Stimulated activated CD4-positive, alpha-beta T cell treated with anti-CD3 and anti-CD28 coated beads, TNF-alpha, amount 100 ng/mL, for 24 hours (primary cell): ENCODE results near the gene ABLIM2.

ENCODE experiments used
- DNase-seq, 3 experiments: peaks; one replicate each; pipeline ENCODE4 v3.0.0-alpha.2; 2020; ENCODE audit warnings: low read depth in 3 of 3

The ABLIM2 gene

DNA sequence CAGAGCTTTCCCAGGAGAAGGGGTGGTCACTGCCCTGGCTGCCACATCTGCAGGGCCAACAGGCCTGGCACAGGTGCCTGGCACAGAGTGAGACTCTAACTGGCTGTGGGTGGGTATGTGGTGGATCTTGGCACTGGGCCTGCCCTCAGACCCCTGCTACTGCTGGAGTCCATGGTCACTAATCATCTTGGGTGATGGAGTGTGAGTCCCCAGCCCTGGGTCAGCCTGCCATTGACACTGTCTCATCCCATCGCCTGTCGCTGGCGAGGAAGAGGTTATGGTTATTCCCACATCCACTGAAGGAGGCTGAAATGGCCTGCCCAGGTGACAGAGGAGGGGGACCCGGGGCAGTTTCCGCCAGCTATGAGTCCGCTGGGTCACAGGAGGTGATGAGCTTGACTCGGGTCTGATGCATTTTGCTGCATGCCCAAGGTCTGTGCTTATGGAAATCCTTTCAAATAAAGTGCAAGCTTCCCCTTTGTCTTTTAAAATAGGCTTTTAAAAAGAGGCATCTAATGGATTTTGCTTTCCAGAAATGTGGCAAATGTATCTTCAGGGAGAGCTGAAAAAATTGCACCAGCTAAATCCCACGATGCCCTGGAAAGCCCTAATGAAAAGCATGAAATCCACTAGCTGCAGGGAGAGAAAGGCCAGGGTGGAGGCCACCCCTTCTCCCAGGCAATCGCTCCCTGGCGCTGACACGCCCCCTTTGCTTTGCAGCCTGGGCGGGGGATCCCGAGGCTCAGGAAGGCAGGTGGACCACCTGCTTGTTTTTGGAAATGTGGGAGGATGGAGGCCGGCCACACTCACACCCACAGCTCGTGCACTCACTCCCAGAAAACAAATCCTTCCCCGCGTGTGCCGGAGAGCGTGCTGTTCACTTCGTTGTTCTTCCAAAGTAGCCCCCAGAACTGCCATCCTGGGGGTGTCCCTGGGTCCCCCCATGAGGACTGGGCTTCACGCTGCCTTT, 54.9 kb downstream of the ABLIM2 start:
- no peak for DNase-seq

DNA sequence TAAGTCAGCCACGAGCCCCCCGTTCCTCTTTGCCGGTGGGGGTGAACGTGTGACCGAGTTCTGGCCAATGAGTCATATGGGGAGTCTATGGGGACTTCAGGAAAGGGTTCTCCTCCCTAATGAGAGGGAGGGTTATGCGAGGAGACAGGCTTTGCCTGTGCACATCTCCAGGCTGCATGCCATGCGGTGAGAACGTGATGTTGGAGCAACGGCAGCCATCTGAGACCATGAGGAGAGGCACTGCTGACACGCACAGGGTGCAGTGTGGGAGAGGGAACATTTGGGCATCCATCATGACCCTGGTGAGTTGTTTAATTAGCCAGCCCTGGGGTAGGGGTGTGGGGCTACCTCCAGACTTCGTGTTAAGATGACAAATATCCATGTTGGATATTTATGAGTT, 55.8 kb downstream of the ABLIM2 start:
- DNase-seq, result no peak

DNA sequence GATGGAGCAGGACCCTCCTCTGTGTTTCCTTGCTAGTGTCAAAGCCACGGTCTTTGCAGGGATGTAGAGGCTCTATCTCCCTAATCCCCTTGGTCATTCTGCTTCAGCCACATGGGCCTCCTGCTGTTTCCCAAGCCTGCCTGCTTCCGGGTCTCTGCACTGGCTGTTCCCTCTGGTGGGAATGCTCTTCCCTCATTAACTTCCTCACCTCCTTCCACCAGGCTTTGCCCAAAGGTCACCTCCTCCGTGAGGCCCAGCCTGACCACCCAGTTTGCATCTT, 56.6 kb downstream of the ABLIM2 start:
- no peak for DNase-seq

DNA sequence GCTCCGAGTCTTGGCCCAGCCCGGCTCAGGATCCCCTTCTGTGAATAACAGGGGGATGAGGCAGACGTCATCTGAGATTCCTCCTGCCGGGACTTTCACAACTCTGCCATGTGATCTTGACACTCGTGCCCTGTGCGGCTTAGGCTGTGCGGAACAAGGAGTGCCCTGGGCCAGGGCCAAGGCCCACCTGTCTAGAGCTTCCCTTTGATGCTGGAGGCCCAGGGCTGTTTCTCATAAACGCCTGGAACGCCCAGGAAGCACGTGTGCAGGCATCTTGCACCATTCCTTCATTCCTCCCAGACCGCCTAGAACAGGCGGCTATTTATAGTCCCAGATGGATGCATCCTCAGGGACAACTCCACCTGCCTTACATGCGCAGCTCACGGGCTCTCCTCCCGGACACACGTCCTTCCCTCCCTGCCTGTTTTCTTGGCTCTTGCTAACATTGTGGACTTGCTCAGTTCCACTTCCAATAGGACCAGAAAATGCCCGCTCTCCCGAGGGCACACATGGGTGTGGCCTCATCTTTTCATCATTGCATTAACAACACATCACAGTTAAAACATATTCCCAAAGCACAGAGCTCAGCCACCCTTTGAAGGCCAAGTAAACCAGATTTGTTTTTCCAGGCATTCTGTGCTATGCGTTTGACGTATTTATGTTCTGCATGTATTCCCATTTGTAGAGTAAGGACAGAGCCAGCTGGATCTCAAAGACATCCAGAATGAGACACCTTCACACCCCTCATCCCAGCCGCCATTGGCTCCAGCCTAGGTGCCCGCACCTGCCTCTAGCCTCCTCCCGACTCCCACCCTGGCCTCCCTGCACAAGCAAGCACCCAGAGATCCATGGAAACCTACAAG, 57.2 kb downstream of the ABLIM2 start:
- DNase-seq, result no peak

DNA sequence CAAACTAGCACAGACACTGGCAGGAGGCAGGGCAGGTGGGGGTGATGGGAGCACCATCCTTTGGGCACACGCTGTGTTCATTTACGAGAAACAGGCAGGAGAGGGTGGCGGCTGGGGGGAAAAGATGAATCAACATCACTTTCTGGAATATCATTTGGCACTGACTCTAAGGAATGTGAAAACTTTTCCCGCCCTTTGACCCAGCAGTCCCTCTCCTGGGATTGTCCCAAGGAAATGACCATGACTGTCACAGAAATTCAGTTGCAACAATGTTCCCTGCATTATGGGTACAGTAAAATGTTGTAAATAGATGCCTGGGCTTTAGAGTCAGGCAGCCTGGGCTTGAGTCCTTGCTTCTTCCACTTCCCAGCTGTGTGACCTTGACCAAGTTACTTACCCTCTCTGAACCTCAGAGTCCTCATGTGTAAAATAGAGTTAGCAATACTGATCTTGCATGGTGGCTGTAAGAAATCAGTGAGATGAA, 58.6 kb downstream of the ABLIM2 start:
- no peak for DNase-seq

DNA sequence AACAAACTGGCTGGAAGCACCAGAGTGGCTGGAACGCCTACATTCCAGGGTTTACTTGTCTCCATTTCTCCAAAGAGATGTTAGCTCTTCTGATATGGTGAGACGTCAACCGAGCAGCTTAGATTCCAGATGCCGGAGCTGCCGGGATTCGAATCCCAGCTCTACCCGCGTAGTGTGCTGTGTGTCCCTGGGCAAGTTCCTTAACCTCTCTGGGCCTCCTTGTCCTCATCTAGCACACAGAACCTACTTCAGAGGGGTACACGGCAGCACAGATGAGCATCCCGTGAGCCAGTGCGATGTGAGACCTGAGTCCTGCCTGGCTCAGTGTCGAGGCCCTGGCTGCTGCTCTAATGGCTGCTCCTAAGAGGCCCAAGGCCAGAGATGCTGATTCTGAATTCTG, 60.1 kb downstream of the ABLIM2 start:
- DNase-seq, result no peak

DNA sequence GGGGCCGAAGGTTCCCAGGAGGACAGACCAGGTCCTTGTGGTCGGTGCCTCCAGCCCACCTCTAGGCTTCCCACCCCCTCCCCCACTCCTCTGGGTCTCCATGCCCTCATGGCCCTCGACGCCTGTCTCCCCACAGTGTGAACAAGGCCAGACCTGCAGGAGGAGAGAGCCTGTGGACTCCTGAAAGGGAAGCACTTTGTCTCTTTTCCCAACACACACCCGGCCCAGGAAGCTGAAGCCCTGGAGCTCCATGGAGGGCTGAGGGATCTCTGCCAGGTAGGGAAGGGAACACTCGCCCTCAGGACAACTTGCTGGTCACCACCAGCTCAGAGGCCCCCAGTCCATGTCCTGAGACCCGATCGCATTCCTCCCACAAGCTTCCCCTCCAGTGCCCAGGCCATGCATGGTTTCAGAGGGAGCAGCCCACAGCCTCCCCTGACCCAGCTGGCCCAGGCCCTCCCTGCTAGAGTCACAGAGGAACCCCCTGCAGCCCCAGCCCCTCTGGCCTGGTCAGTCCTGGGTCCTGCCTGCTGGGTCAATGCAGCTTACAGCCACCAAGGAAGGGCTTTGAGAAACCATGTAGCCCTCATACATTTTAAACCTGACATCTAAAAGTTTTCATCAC, 60.8 kb downstream of the ABLIM2 start:
- DNase-seq, result no peak

DNA sequence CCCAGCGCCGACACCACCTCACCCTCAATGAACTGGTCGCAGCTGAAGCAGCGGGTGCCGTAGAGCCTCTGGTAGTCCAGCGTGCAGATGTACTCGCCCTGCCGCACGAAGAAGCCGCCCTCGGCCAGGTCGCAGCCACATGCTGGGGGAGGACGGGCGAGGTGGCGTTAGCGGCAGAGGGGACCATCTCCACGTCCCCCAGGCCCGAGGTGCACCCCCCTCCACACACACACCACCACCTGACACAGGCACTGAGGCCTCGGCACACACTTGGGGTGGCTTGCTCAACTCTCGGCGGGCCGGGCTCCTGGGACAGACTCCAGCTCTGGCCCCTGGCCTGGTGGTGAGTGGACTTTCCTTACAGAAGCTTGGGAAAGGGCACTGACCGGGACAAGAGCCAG, 61.5 kb downstream of the ABLIM2 start:
- no peak for DNase-seq

DNA sequence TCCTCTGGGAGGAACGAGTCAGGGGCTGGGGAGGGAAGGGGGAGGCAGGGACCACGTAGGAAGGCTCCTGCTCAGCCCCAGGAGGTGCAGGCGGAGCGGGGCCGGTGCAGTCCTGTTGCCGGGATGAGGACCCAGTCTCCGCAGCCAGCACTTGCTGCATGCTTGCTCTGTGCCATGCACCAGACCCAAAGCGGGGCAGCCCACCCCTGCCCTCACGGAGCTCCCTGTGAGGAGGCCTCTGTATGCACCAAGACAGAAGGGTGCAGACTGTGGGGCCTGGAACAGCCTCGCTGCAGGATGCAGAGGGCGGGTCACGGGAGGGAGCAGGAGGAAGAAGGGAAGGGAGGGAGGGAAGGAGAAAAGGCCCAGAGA, 61.9 kb downstream of the ABLIM2 start:
- no peak for DNase-seq

DNA sequence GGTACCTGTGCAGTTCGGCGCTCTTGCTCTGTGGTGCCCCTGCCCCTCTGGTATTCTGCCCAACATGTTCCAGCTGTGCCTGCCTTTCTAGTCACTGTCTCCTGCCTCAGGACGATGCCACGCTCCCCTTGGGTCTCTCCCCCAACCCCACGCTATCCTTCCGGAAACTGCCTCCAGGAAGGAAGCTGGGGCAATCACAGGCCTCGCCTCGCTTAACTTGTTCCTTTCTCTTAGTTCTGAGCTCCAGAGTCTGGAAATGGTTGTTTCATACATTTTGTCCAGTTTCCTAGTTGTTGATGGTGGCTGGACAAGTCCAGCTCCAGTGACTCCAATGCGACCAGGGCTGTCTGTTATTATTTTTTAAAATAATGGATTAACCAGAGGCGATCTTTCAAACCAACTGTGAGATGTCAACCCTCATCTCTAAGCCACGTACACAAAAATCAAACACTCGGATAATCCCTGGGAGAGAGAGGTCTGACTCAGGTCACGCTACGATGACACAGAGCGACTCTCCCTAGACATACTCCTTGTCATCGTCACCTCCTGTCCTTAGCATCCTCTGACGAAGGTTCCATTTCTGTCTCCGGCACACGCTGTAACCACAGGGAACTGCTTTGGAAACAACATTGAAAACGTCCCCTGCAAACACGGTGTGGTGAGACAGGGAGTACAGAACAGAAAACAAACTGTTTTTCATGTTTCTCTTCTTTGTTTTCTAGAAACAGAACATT, 62.5 kb downstream of the ABLIM2 start:
- DNase-seq, result no peak

DNA sequence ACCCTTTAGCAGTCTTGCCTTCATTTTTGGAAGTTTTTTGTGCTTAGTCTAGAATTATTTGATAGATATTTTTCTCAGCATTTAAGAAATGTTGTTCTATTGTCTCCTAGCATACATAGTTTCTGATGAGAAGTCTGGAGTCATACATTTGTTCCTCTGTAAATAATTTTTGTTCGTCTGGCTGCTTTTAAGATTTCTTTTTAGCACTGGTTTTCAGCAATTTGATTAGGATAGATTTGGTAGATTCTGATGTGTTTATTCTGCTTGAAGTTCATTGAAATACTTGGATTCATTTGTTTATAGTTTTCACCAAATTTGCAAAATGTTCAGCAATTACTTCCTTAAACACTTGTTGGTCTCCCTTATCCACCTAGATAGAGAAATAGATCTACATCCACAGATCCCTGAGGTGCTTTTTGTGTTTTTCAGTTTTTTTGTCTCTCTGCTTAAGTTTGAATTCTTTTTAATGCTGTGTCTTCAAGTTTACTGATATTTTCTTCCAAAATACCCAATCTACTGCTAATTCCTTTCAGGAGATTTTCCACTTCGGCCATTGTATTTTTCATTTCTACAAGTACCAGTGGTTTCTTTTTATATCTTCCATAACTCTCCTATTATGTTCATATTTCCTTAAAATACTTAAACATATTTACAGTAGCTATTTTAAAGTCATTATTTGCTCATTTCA, 64.9 kb downstream of the ABLIM2 start:
- DNase-seq, result no peak

DNA sequence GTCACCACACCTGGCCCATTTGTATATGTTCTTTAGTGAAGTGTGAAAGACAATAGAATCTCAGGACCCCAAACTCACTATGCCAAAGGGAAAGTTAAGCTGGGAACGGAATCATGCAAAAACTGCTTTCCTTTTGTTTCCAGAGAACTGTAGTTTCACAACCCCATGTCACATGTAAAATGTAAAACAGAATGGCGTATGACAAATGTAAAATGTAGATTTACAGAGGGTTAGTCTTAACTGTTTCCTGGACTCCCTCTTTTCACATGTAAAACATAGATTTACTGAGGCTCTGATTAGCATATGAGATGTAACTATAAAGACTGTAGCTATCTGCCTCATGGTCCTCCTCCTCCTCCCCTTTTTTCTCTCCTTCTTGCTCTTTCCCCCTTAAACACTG, 66.3 kb downstream of the ABLIM2 start:
- no peak for DNase-seq

DNA sequence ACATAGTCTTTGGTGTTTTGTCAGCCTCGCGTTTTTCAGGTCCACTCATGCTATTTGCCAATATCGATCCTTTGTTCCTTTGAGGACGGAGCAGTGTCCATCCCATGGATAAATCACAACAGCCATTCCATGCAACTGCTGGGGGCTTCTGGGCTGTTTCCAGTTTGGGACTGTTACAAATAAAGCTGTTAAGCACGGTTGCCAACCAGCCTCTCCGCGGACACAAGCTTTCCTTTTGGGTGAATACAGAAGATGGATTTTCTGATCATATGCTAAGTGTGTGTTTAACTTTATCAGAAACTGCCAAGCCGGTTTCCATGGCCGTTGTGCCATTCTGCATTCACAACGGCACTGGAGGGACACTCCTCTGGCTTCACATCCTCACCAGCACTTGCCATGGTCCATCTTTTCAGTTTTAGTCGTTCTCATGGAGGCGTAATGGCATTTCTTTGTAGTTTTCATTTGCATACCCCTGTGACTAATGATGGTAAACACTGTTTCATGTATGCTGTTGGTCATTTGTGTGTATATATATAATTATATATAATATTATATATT, 67.8 kb downstream of the ABLIM2 start:
- no peak for DNase-seq

DNA sequence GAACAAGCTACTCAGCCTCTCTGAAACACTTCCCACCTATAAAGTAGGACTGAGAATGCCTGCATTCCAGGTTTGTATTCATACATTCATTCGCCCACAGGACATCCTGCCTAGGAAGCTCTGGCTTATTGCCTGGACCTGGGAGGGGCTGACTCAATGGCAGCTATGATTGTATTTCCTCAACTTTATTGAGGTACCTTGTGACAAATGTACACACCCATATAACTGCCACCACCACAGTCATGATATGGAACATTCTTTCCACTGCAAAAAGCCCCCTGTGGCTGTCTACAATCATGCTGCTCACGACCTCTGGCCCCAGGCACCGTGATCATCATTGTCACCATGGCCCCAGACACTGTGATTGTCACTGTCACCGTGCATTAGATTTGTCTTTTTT, 68.3 kb downstream of the ABLIM2 start:
- DNase-seq, result no peak

DNA sequence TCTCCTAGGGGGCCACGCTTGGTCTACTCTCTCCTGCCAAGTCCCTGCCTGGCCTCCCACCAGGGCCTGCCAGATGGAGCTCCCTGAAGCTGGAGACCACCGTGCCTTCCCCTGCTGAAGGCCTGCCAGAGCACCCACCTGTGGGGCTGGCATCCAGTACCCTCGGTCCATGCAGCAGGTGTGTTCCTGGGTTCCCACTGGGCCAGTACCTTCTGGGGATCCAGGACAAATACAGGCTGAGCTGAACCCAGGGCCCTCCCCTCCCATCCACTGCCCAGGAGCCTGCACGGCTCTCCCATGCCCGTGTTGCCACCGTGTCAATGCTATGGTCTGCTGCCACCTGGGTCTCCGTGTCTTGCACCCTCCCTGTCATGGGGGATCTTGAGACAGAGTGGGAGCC, 68.8 kb downstream of the ABLIM2 start:
- no peak for DNase-seq

DNA sequence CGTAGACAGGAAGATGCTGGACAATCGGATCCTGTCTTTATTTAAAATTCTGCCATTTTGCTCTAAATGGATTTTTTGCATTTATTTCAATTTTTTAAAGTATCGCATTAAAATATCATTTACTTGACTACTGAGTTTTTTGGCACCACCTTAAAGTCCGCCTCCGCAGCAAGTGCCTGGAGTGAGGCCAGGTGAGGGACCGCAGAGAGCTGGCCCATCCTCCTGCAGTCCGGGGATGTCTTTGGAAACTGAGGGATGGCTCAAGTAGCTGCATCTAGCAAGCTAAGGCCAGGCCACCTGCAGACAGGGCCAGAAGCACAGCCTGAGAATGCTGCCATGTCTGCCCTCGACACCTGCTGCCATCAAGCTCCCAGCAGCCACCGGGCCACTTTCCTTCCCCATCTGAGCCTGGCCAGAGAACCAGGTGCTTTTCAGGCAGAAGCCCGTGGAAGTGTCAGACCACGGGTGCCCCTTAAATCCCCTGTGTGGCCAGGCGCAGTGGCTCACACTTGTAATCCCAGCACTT, 69.6 kb downstream of the ABLIM2 start:
- no peak for DNase-seq

DNA sequence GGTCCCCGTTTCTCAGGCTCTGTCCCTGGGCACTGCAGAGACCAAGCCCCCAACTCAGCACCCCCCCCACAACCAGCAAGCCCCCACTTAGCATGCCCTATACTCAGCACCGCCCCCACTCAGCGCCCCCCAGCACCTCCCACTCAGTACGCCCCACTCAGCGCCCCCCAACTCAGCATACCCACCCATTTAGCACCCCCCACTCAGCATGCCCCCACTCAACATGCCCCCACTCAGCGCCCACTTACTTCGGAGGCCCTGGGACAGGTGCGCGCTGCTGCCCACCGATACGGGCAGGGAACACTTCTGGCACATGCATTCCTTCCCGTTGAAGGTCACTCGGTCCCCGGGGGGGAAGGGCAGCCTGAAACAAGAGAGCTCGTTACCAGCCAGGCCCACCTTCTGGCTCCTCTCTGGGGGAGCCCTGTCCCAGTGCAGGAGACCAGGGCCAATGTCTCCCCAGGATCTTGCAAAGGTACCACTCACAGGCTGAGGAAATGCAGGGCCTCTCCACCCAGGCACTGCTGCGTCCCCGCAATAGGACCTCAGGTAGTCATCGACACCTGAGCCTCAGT, 70.6 kb downstream of the ABLIM2 start:
- no peak for DNase-seq

DNA sequence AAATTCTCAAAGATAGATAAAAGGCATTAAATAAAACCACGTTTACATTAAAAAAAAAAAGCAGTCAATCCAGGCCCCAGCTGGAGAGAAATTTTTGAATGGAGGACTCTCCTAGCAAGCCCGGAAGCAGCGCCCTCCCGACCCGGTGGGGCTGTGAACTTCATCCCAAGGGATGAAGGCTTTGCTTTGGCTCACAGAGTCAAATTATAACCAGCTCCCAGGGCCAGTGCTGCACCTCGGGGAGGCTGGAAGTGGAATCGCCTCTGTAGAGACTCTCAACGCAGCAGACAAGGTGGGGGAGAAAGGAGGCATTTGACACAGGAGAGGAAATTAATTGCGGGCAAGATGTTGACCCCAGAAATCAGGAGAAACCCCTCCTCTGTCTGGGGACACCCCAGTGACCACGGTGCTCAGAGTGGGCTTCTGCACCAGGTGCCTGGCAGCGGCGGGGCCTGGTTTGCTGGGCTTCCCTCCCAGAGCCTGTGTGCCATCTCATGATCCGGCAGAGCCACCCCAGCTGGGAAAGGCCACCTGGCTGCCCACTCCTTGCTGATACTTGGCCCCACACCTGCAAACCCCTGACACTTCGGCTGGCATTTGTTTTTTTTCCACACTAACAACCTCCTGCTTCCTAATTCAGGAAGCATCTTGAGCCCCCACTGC, 71.7 kb downstream of the ABLIM2 start:
- no peak for DNase-seq

DNA sequence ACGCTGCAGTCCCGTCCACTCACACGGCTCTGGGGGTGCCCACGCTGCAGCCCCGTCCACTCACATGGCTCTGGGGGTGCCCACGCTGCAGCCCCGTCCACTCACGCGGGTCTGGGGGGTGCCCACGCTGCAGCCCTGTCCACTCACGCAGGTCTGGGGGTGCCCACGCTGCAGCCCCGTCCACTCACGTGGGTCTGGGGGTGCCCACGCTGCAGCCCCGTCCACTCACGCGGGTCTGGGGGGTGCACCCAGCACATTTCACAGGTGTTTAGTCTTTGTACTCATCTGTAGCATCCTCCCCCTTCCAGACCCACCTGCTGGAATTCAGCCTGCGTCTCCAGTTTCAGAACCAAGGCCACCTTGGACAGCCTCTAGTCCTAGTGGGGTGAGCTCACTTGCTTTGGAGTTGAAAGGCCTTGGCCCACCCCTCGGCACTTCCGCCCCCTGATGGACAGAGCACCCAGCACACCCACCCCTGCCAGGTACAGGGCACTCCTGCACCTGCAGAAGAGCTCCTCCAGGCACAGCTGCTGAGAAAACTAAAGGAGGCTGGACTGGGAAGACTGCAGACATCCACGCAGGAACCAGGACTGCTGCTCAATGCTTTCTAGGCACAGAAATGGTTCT, 73.0 kb downstream of the ABLIM2 start:
- DNase-seq, result no peak
